Central memory CD4-positive, alpha-beta T cell (primary cell): ENCODE measurements around the gene MTFR1L.

Experiments
- DNase-seq: peaks from one replicate; pipeline ENCODE4 v3.0.0; 2022

MTFR1L gene

DNA sequence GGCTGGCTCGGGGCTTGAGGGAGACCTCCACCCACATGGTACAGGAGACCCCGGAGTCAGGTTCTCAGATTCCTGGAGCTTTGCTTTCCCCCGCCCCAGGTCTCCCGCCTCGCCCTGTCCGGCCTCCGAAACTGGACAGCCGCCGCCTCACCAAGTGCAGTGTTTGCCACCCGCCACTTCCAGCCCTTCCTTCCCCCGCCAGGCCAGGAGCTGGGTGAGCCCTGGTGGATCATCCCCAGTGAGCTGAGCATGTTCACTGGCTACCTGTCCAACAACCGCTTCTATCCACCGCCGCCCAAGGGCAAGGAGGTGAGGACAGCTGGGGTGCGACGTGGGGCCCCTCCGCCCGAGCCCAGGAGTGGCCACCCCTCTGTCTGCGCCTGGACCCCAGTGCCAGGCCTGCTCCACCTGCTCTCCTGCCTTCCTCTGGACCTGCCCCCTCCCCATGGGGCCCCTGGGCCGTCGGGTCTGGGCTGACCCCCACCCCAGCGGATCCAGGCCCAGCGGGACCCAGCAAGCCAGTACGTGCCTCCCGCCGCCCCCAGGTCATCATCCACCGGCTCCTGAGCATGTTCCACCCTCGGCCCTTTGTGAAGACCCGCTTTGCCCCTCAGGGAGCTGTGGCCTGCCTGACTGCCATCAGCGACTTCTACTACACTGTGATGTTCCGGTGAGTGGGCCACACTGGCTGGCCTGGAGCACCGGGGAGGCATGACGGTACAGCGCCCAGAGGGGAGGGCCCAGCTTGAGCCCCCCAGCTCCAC is 11.1 kb upstream of the MTFR1L start:
- DNase-seq, result no peak

GRCh38 chr1:25809283-25809926 is 10.3 kb upstream of the MTFR1L start:
- DNase-seq, result no peak

DNA sequence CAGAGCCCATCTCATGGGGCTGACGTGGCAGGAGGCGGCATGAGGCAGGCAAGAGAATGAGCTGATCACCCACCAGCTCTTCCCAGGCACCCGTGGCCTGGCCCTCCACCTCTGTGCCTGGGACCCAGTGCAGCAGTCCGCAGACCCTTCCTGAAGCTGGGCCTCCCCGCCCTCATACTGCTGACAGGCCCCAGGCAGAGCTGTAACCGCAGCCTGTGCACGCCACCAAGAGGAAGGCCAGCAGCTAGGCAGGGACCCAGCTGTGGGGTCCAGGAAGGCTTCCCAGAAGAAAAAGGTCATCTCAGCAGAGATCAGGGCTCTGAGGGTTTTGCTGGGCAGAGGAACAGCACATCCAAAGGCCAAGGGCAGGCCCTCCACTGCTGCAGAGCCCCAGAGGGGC is 9.8 kb upstream of the MTFR1L start:
- no peak for DNase-seq

GRCh38 chr1:25810341-25811299 is 9.1 kb upstream of the MTFR1L start:
- DNase-seq, result peak; percentile 70

DNA sequence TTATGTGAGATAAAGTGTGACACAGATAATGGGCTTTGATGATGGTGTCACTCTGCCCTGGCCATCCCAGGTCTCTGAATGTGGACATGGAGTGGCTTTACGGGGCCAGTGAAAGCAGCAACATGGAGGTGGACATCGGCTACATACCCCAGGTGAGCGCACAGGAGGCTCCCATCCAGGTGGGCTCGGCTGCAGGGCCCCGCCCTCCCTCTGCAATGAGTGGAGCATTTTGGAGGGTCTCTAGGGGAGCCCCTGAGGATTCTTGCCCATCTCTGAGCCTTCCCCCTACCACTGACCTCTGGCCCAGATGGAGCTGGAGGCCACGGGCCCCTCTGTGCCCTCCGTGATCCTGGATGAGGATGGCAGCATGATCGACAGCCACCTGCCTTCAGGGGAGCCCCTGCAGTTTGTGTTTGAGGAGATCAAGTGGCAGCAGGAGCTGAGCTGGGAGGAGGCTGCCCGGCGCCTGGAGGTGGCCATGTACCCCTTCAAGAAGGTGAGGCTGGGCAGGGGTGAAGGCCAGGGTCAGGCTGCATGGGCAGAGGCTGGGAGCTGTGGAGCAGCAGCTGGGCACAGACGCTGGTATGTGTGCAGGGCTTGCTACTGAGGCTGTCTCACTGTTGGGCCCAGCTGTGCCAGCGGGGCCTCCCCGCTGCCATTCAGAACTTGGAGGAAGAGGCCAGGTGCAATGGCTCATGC is 8.2 kb upstream of the MTFR1L start:
- DNase-seq, result no peak

GRCh38 chr1:25813071-25813733 is 6.6 kb upstream of the MTFR1L start:
- no peak for DNase-seq

DNA sequence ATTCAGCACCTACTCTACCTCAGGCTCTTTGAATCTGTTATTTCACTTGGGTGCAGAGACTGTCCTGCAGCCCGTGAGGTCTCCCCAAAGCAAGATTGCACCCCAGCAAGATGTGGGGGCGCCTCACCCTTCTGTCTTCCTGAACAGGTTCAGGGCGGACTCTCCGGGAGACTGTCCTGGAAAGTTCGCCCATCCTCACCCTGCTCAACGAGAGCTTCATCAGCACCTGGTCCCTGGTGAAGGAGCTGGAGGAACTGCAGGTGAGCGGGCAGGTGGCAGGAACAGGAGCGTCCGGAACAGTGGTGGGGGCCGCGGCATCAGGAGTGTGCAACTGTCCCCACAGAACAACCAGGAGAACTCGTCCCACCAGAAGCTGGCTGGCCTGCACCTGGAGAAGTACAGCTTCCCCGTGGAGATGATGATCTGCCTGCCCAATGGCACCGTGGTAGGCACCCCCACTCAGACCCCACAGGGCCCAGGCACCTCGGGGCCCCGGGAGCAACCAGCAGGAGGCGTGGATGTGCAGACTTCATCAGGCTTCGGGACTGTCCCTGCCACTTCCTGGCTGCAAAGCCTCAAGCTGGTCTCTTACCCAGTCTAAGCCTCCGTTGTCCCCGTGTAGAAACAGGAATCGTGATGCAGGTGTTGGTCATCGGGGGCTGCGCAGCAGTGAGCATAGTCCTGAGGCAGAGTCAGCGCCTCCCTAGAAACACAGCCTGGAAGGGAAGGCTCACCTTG is 5.9 kb upstream of the MTFR1L start:
- DNase-seq, result no peak

- DNase-seq, result no peak
Measured at GRCh38 chr1:25814549-25815087, 5.1 kb upstream of the MTFR1L start.

DNA sequence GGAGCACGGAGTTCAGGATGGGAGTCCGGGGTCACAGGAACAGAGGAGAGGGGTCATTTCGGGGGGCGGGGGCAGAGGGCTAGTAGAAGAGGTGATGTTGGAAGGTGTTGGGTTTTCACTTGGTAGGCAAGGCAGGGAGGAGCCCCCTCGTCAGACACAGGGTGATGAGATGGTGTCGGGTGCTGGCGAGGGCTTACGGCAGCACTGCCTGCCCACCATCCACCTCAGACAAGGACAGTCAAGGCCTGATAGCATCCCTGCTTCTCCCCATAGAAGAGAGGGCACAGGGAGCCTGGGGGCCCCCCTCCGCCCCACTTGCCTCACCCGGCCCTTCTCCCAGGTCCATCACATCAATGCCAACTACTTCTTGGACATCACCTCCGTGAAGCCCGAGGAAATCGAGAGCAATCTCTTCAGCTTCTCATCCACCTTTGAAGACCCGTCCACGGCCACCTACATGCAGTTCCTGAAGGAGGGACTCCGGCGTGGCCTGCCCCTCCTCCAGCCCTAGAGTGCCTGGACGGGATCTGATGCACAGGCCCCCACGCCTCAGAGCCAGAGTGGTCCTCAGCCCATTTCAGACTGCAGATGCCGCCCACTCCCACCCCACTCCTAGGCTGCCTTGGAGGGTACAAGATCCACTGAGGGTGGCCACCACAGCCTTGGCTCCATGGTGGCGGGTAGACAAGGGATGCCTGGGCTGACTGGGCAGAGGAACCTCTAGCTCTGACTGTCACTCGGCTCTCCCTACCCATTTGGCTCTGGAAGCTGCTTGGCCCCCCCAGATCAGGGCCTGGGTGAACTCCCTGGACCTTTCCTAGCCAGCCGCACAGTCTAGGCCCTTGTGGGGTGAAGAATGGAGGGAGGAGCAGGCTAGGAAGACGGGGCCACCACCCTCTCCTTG is 4.3 kb upstream of the MTFR1L start:
- DNase-seq, result no peak

DNA sequence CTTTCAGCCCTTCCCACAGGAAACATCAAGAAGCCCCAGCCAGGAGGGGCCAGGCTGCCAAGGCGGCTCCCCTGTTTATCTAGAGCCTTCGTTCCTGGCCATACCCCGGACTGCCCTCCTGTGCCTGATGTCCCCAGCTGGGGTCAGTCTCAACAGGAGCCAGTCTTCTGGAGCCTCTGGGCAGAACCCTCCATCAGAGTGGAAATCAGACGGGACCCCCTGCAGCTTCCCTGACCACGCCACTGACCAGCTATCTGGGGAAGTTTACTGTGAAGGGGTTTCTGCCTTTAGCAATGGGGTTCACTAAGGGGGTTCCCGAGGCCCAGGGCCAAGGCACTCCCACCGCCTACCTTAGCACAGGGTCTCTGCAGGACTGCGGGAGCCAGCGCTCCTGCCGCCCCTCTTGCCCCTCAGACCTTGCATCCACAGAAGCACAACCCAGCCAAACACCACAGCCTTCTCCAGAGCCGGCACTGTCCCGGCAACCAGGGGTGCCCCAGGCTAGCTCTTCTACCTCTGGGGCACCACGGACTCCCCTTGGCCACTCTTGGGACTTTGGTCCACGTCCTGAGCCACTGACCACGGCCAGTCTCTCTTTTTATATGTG is 3.5 kb upstream of the MTFR1L start:
- DNase-seq, result no peak

GRCh38 chr1:25817840-25818501 is 1.8 kb upstream of the MTFR1L start:
- DNase-seq, result no peak

GRCh38 chr1:25818569-25818968 is 1.2 kb upstream of the MTFR1L start:
- DNase-seq, result no peak

DNA sequence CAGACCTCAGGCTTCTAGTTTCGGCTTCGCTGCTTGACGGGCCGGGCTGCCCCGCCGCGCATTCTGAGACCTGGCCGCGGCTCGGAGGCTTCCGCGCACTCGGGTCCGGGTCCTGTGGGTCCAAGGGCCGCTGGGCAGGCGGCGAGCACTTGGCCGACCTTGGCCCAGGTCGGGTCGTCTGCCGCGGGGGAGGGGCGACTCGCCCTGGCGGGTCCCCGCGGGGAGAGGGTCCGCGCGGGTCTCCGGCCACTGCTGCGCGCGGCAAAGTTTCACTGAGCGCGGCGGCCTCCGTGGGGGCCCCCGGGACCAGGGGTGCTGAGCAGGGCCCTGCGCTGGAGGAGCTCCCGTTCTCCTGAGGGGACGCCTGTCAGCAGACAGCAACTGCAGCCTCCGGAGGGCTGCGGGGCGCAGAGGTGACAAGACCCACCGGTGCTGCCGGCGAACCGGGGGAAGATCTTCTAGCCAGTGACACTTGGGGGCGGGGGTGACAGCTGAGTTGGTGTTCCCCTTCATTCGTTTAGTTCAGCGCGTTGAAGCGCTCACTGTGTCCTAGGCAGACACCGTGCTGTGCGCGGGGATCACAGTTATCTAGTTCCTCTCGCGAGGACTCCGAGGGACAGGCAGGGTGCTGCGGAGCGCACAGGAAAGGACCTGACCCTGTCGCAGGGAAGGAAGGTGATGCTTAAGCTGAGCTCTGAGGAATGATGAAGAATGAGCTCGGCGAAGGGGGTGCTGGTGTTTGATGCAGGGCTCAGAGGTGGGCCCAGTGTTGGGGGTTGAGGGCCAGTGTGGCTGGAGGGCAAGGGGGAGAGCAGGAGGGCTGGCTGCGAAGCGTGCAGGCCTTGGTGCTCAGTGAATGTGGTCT is 725 bp downstream of the MTFR1L start:
- peak; percentile 73 for DNase-seq

- no peak for DNase-seq
Measured at GRCh38 chr1:25821112-25821476, 1.3 kb downstream of the MTFR1L start.

DNA sequence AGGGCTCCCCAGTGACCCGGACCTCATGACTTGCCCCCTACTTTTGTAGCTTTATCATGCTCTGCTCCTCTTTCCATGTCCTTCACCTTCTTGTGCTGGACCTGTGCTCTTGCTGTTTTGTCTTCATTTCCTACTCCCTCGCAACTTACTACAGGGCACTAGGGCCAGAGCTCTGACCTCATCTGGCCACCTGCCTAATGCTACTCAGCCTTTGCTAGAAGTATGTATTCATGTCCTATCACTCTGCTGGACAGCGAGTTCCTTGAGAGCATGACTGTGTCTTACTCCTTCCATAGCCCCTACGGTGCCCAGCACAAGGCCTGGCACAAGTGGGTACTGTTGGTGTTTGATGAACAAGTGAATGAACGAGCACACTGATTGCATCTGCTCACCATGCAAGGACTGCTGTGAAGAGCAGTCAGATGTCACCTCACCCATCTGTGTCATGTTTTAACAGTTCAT is 1.9 kb downstream of the MTFR1L start:
- no peak for DNase-seq

DNA sequence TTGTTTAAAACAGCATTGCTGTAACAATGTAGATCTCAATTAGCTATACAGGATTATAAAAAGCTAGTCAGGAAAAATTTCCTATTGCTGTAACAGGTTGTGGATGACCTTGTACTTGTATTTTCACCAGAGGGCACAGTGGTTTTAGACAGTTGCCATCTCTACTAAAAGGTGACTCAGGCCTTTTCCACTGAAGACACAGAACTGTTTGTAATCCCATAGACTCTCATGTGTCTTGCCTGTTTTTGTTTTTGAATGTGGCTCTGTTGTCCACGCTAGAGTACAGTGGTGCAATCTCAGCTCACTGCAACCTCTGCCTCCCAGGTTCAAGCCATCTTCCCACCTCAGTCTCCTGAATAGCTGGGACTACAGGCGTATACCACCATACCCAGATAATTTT is 5.9 kb downstream of the MTFR1L start:
- no peak for DNase-seq

GRCh38 chr1:25826571-25826970 is 6.8 kb downstream of the MTFR1L start:
- DNase-seq, result no peak

- no peak for DNase-seq
Measured at GRCh38 chr1:25828491-25828890, 8.7 kb downstream of the MTFR1L start.
